ENCODE data around the gene CIB1.

CIB1 gene

GRCh38 chr15:90225047-90225446 is 8.7 kb downstream of the CIB1 start:
- Histone ChIP-seq H3K27me3 (ENCODE audit: control insufficient read depth, insufficient read depth, low read length) (no peaks in the 10 kb centered on the region), H3K4me3 (ENCODE audit: low read depth, low read length) (no peak overlapping the region), H3K36me3 (ENCODE audit: control insufficient read depth, insufficient read depth, low read length) (peaks cover 48% of the 10 kb centered on the region), H3K9ac (ENCODE audit: low read depth, low read length) (no peak overlapping the region), H3K9me3 (ENCODE audit: control insufficient read depth, insufficient read depth, low read length) (no peaks in the 10 kb centered on the region), H3K4me1 (ENCODE audit: control insufficient read depth, insufficient read depth, low read length) (no peaks in the 10 kb centered on the region)

- no peaks in the 10 kb centered on the region for H3K9me3 ChIP-seq (ENCODE audit: control insufficient read depth, insufficient read depth, low read length)
- no peak overlapping the region for H3K9ac ChIP-seq (ENCODE audit: low read depth, low read length)
- no peak overlapping the region for H3K4me3 ChIP-seq (ENCODE audit: low read depth, low read length)
- H3K36me3 ChIP-seq (ENCODE audit: control insufficient read depth, insufficient read depth, low read length), result peaks cover 45% of the 10 kb centered on the region
- no peaks in the 10 kb centered on the region for H3K27me3 ChIP-seq (ENCODE audit: control insufficient read depth, insufficient read depth, low read length)
- H3K4me1 ChIP-seq (ENCODE audit: control insufficient read depth, insufficient read depth, low read length), result no peaks in the 10 kb centered on the region
Observed at GRCh38 chr15:90223441-90224165, 10.1 kb downstream of the CIB1 start.

- H3K36me3 ChIP-seq (ENCODE audit: control insufficient read depth, insufficient read depth, low read length), result peaks cover 39% of the 10 kb centered on the region
- H3K27me3 ChIP-seq (ENCODE audit: control insufficient read depth, insufficient read depth, low read length), result no peaks in the 10 kb centered on the region
- H3K9me3 ChIP-seq (ENCODE audit: control insufficient read depth, insufficient read depth, low read length), result no peaks in the 10 kb centered on the region
- no peak overlapping the region for H3K4me3 ChIP-seq (ENCODE audit: low read depth, low read length)
- no peaks in the 10 kb centered on the region for H3K4me1 ChIP-seq (ENCODE audit: control insufficient read depth, insufficient read depth, low read length)
- no peak overlapping the region for H3K9ac ChIP-seq (ENCODE audit: low read depth, low read length)
Observed at GRCh38 chr15:90222547-90222946, 11.2 kb downstream of the CIB1 start.

GRCh38 chr15:90221246-90221900 is 12.4 kb downstream of the CIB1 start:
- H3K9ac ChIP-seq (ENCODE audit: low read depth, low read length), result no peak overlapping the region
- no peaks in the 10 kb centered on the region for H3K4me1 ChIP-seq (ENCODE audit: control insufficient read depth, insufficient read depth, low read length)
- no peaks in the 10 kb centered on the region for H3K27me3 ChIP-seq (ENCODE audit: control insufficient read depth, insufficient read depth, low read length)
- H3K36me3 ChIP-seq (ENCODE audit: control insufficient read depth, insufficient read depth, low read length), result peaks cover 34% of the 10 kb centered on the region
- no peaks in the 10 kb centered on the region for H3K9me3 ChIP-seq (ENCODE audit: control insufficient read depth, insufficient read depth, low read length)
- no peak overlapping the region for H3K4me3 ChIP-seq (ENCODE audit: low read depth, low read length)

- H3K36me3 ChIP-seq (ENCODE audit: control insufficient read depth, insufficient read depth, low read length), result peaks cover 20% of the 10 kb centered on the region
- H3K4me1 ChIP-seq (ENCODE audit: control insufficient read depth, insufficient read depth, low read length), result no peaks in the 10 kb centered on the region
- no peaks in the 10 kb centered on the region for H3K27me3 ChIP-seq (ENCODE audit: control insufficient read depth, insufficient read depth, low read length)
- H3K9me3 ChIP-seq (ENCODE audit: control insufficient read depth, insufficient read depth, low read length), result no peaks in the 10 kb centered on the region
- no peak overlapping the region for H3K4me3 ChIP-seq (ENCODE audit: low read depth, low read length)
- no peak overlapping the region for H3K9ac ChIP-seq (ENCODE audit: low read depth, low read length)
Observed at GRCh38 chr15:90219421-90220141, 14.2 kb downstream of the CIB1 start.

GRCh38 chr15:90217671-90218394 is 15.9 kb downstream of the CIB1 start:
- H3K4me1 ChIP-seq (ENCODE audit: control insufficient read depth, insufficient read depth, low read length), result no peaks in the 10 kb centered on the region
- no peaks in the 10 kb centered on the region for H3K9me3 ChIP-seq (ENCODE audit: control insufficient read depth, insufficient read depth, low read length)
- H3K36me3 ChIP-seq (ENCODE audit: control insufficient read depth, insufficient read depth, low read length), result peaks cover 5% of the 10 kb centered on the region
- H3K4me3 ChIP-seq (ENCODE audit: low read depth, low read length), result no peak overlapping the region
- H3K27me3 ChIP-seq (ENCODE audit: control insufficient read depth, insufficient read depth, low read length), result no peaks in the 10 kb centered on the region
- H3K9ac ChIP-seq (ENCODE audit: low read depth, low read length), result no peak overlapping the region

- Histone ChIP-seq H3K9ac (ENCODE audit: low read depth, low read length) (no peak overlapping the region), H3K27me3 (ENCODE audit: control insufficient read depth, insufficient read depth, low read length) (no peaks in the 10 kb centered on the region), H3K36me3 (ENCODE audit: control insufficient read depth, insufficient read depth, low read length) (peaks cover 4% of the 10 kb centered on the region), H3K9me3 (ENCODE audit: control insufficient read depth, insufficient read depth, low read length) (no peaks in the 10 kb centered on the region), H3K4me3 (ENCODE audit: low read depth, low read length) (no peak overlapping the region), H3K4me1 (ENCODE audit: control insufficient read depth, insufficient read depth, low read length) (no peaks in the 10 kb centered on the region)
Observed at GRCh38 chr15:90214553-90215196, 19.1 kb downstream of the CIB1 start.

- Histone ChIP-seq H3K9ac (ENCODE audit: low read depth, low read length) (no peak overlapping the region), H3K36me3 (ENCODE audit: control insufficient read depth, insufficient read depth, low read length) (peaks cover 4% of the 10 kb centered on the region), H3K9me3 (ENCODE audit: control insufficient read depth, insufficient read depth, low read length) (no peaks in the 10 kb centered on the region), H3K4me1 (ENCODE audit: control insufficient read depth, insufficient read depth, low read length) (no peaks in the 10 kb centered on the region), H3K27me3 (ENCODE audit: control insufficient read depth, insufficient read depth, low read length) (no peaks in the 10 kb centered on the region), H3K4me3 (ENCODE audit: low read depth, low read length) (no peak overlapping the region)
Observed at GRCh38 chr15:90213818-90214204, 19.9 kb downstream of the CIB1 start.

GRCh38 chr15:90213122-90213817 is 20.5 kb downstream of the CIB1 start:
- H3K9me3 ChIP-seq (ENCODE audit: control insufficient read depth, insufficient read depth, low read length), result no peaks in the 10 kb centered on the region
- H3K4me1 ChIP-seq (ENCODE audit: control insufficient read depth, insufficient read depth, low read length), result no peaks in the 10 kb centered on the region
- no peaks in the 10 kb centered on the region for H3K27me3 ChIP-seq (ENCODE audit: control insufficient read depth, insufficient read depth, low read length)
- H3K4me3 ChIP-seq (ENCODE audit: low read depth, low read length), result no peak overlapping the region
- H3K36me3 ChIP-seq (ENCODE audit: control insufficient read depth, insufficient read depth, low read length), result peaks cover 4% of the 10 kb centered on the region
- no peak overlapping the region for H3K9ac ChIP-seq (ENCODE audit: low read depth, low read length)

GRCh38 chr15:90212221-90213098 is 21.3 kb downstream of the CIB1 start:
- Histone ChIP-seq H3K36me3 (ENCODE audit: control insufficient read depth, insufficient read depth, low read length) (peaks cover 4% of the 10 kb centered on the region), H3K9me3 (ENCODE audit: control insufficient read depth, insufficient read depth, low read length) (no peaks in the 10 kb centered on the region), H3K27me3 (ENCODE audit: control insufficient read depth, insufficient read depth, low read length) (no peaks in the 10 kb centered on the region), H3K9ac (ENCODE audit: low read depth, low read length) (no peak overlapping the region), H3K4me1 (ENCODE audit: control insufficient read depth, insufficient read depth, low read length) (no peaks in the 10 kb centered on the region), H3K4me3 (ENCODE audit: low read depth, low read length) (no peak overlapping the region)
